Left lobe of liver (tissue), 2 donors: ENCODE measurements around the gene REXO5. TPM values are rescaled to one million over a fixed set of nuclear protein-coding genes. Genes with fewer than 3 reads are reported as not detected.

Experiments
- ATAC-seq: fragments of 200-7000 bp; cut with Tn5 transposase; one replicate; pipeline ENCODE4 v1.9.1; 2020; ENCODE audit warnings: mild to moderate bottlenecking, moderate library complexity
- DNase-seq: peaks from one replicate; pipeline ENCODE4 v3.0.0-alpha.2; 2020; ENCODE audit warnings: low spot score
- total RNA-seq: library from RNA; stranded (reverse); gene quantifications from one replicate; pipeline ENCODE4 v1.2.1, GENCODE V29; 2021
- donor health status: DM: no; HTN: no; CAD: no; lungs with moderate emphysema.
- donor health status: DM: no; HTN: yes; CAD: no.

REXO5 gene
- total RNA-seq, 1 donor from 2014 or later: 1.7 TPM

DNA sequence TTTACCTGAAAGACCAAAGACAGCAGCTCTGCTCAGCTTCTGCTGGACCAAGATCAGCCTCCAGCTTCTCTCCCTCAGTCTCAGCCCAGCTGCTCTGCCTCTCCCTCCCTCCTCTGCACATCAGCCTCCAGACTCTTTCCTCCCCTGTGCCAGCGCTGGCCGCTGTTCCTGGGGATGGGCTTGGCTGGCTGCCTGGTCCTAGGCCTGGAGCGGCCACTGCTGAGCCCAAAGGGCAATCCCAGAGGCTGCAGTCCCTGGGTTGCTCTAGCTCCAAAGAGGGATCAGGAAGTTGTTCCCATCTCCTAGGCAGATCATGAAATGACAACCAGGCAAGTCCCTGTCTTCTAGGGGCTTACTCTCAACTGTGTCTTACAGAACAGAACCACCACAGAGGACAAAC is 62.6 kb downstream of the REXO5 start:
- ATAC-seq: peak; percentile 95
- DNase-seq: peak; percentile 96

DNA sequence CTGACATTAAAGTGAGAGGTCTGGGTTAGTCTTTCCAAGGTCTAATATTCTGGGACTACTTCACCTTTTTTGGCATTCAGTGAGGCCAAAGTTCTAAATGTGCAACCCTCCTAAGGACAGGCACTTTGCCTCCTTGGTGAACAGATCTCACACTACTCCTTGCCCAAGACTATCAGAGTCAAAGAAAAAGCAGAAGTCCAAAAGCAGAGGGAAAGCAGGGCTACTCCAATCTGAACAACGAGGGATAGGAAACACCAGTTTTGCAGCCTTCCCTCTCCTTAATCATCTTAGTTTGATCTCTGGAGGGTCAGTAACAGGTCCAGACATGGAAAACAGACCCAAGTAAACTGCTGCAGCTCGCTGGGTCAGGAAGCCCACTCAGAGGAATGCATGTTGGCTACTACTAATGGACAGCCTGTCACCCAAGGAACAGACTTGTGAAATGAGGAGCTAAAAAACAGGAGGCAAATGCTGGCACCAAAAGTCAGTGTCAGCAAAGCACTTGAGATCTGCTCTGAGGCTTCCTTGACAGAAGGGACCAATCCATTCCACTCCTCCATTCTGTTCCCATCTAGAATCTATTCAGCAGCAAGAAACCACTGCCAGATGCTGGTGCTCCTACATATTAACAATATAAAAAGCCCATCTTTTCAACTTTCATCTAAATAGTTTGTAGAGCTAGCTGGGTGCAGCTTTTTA is 63.9 kb downstream of the REXO5 start:
- DNase-seq (no peak), ATAC-seq (no peak)

DNA sequence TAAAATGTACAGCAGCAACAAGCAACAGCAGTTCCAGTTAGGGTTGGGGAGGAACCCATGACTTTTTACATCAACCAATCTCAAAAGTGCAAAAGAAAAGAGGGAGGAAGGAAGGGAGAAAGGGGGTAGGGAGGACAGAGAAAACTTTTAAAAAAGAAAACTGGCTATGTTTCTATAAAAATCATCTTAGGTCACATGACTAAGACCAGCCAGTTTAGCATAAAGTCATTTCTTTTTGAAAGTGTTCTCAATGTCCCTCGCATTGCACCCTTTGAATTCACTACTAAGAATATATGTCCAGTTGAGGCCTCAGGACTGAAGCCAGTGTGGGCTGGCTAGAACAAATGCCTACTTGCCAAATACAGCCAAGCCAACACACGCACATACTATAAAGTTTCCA is 64.9 kb downstream of the REXO5 start:
- DNase-seq (no peak), ATAC-seq (no peak)

DNA sequence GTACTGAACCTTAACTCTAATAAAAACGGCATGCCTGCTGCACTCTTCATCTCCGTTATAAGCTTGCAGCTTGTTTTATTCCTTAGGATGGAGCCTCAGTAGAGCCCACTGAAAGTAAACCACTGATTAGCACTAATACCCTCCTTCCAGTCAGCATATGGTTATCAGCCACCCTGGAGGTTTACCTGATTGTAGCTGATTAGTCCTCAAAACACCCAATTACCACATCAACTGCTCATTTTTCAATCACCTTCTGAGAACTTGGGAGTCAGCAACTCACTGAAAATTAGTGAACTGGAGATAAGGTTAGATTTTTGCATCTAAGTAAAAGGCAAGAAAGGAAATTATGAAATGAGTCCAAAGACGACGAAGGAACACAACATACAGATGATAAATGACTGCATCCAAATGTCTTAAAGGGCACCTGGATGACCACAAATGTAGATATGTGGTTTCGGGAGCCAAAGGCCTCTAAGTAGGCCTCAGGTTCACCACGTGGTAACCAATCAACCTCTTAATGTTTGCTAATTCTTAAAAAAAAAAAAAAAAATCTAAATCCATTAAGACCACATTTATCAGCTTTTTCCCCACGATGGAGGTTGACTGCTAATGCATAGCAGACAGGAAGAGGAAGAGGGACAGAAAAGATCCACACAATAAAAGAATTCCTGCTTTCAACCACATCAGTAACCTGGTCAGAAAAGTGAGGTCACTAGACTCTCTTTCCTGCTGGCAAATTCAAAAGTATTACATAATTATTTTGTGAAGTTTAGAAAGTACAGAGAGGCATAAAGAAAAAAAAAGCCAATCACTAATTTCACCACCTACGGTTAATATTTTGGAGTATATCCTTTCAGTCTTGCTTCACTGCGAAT is 65.9 kb downstream of the REXO5 start:
- DNase-seq: no peak
- no peak for ATAC-seq

DNA sequence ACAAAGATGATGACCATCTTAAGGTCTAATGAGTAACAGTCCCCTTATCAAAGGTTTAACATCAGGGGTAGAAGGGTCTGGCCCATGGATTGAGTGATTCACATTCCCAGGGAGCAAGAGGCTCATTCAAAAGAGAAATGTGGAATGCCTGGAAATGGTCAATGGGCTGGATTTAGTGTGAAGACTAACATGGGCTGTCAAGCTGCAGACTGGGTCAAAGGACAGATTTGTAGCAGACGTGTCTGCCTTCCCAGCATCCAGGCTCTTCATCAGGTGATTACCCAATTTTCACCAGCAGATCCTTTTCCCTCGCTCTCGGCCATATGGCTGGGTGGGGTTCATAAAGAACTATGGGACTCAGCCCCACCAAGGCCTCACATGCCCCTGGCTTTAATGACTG is 67.0 kb downstream of the REXO5 start:
- DNase-seq: no peak
- ATAC-seq: peak; percentile 56

DNA sequence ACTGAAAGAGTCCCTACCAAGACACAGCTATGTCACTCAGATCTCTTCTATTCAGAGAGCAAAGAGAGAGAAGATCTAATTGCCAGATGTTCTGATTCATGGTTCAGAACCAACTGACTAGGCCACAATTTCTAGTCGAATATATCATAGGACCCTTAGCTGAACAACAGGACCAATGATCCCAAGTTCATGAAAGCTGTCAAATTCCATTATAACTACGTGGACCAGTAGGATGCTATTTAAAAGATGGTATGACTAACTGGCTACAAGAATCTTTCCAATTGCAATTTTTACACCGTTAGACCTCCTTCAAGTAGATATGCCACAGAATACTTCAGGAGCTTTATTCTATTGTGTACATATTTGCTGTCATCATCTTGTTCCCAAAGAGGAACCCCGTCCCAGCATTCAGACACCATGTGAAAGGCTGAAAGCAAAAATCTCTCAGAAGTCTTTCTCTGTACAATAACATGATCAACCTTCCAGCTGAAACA is 67.8 kb downstream of the REXO5 start:
- ATAC-seq (no peak), DNase-seq (no peak)

DNA sequence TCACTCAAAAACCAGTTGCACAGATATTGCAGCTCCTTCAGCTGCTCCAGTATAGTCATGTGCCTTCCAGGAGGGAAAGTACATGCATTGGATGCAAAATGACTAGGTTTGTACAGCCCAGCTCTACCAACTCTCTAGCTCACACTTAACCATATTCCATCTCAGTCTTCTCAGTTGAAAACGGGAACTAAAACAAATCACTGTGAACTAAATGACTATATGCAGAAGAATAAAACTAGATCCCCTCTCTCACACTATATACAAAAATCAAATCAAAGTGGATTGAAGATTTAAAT is 69.0 kb downstream of the REXO5 start:
- DNase-seq (no peak), ATAC-seq (no peak)

DNA sequence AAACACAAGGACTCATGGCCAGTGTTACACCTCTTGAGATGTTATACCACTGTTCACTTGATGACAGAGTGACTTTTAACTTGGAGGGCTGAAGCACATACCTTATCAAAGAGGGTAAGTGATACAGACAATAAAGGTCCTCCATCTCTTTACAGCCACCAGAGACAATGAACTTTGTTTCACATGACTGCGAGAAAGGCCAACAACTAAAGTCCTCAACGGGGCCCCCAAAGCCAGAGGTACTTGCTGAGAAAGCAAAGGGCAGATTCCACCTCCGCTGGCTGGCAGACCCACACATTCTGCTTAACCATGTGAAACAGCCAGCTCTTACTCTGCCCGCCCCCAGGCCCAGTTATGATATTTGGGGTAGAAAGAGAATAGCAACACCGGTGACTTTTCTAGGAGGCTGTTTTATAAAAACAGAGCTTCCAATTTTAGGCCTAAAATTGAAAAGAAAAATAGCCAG is 72.4 kb downstream of the REXO5 start:
- ATAC-seq: peak; percentile 76
- DNase-seq: peak; percentile 83

DNA sequence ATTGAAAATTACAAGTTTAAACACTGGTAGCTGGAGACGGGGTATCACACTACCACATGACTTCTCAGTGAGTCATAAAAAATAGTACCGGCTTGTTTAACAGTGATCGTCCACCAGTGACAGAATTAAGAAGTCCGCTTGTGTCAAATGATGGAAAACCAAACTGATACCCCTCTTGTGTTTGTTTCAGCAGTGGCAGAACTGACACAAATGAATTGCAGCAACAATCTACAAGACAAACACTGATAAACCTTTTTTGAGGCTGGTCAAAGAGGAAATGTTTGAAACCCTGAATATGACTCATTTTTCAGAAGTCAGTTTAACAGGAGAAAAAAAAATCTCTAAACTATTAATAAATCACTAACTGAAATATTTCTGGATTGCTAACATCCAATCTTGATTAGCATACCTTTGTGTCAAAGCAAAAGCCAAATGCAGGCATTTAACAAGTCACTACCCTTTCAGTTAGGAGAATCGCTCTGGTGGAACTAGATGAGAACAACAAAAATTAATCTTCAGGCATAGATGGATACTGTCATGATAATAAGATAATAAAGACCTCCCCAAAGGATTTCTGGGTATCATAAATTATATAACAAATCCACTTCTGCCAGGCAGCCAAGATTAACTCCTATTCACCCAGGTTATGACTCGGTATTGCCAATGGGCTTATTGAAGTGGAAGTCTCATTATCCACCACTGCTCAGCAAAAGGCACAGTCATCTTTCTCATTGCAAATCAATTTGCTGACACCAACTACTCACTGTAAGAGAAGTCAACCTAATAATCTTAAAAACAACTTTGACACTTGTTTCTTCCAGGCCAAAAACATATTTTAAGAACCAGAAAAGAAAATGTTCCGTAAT is 73.1 kb downstream of the REXO5 start:
- ATAC-seq: no peak
- DNase-seq: no peak

DNA sequence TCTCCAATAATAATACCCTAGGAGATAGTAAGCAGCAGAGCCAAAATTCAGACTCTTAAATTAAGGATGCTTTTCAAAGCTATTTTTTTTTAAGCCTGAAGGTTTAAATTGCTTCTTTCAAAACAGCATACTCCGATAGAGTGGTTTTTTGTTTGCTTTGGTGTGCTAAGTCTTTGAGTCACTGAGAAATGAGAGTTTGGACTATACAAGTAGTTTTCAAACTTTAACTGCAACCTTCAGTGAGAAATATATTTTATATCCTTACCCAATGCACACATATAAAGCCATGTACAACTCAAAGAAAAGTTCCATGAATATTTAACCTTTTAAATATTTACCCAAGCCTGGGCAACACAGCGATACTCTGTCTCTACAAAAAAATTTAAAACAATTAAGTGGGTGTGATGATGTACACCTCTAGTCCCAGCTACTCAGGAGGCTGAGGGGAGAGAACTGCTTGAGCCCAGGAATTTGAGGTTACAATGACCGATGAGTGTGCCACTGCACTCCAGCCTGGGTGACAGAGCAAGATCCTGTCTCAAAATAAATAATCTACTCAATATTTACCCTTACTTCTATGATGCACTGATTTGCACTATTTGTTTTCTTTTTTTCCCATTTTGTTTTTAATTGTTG is 74.7 kb downstream of the REXO5 start:
- peak; percentile 7 for ATAC-seq

DNA sequence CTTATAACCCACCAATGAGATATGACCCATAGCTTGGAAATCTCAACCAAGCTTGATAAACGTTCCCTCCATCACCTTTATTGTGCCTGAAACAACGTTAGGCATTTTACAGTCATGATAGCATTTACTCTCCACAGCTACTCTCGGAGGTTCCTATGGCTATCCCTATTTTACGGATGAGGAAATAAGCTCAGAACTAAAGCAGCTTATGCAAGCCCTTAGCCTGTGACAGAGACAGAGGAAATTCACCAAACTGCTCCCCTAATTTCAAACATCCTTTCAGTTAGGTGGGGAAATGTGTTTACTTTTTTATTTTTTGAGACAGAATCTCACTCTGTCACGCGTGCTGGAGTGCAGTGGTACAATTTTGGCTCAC is 75.2 kb downstream of the REXO5 start:
- DNase-seq (no peak), ATAC-seq (peak; percentile 9)

More for the DNA sequence above, 74.7 kb downstream of the REXO5 start:
- no peak for DNase-seq

DNA sequence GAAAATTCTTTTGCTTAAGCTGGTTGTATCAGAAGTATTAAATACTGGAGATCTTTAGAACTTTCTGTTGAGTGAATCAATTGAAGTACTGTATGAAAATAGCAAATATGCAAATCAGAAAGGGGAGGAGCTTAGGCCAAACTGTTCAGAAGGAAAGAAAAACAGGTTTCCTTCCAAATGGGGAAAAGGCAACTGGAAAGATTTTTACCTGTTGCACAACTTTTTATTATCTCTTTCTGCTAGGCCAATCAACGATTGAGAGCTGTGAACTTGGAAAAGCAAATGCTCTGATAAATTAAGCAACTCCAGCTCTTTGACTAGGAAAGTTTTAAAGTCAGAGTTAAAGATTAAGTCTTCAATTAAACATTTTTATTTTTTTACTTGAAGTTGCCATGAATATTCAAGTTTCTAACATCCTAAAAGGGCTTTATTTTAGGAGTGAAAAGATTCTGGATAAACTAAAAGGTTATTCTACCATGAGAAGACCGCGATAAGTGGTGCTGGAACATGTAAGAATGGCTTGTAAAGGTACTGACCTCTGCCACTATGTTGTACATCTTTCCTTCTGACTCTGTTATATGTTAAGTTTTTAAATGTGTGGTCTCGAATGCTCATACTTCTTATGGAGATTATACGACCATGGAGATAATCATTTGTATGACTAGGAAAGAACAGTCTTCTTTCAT is 77.4 kb downstream of the REXO5 start:
- ATAC-seq (peak; percentile 55), DNase-seq (no peak)

DNA sequence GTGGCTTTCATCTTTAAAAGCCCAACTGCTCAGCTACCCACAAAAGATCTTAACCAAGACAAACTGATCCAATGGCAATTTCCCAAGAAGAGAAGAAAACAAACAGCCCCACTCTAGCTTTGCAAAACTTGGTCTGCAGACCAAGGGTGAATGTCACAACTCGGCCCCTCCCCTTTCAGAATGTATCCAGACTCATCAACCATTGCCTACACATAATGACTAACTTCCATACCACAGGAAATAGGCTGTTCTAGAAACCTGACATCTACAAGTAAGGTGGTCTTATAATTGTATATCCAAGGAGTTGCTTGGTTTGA is 77.9 kb downstream of the REXO5 start:
- DNase-seq (peak; percentile 78), ATAC-seq (peak; percentile 69)

DNA sequence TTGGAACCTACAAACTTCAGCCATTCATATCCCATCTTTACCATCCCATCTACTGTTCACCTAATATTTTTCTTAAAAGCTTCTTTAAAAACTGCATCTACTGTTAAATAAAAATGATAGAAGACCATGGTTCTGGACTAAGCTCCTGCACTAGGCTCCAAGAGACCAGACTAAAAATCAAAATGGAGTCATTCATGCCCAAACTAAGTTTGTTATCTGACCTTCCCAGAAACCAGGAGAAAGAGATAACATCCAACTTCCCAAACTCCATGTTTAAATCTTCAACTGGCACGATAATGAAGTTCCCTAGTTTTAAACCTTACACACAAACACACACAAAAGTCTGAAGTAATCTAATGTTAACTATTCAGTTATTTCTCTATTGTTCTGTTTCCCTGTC is 80.0 kb downstream of the REXO5 start:
- DNase-seq: no peak

DNA sequence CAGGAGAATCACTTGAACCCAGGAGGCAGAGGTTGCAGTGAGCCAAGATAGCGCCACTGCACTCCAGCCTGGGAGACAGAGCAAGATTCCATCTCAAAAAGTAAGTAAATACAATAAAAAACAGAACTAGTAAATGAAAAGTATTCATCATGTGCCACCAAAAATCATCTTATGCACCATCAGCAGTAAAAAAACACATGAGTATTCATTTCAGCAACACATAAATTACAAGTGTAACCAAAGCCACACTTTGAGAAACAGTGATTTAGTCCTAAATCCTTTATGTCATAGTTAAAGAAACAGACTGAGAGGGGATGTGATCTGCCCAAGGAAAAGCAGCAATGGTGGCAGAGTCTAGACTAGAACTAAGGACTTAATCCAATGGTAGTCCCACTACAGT is 80.9 kb downstream of the REXO5 start:
- DNase-seq (no peak), ATAC-seq (no peak)

More for the DNA sequence above, 80.0 kb downstream of the REXO5 start:
- no peak for ATAC-seq

DNA sequence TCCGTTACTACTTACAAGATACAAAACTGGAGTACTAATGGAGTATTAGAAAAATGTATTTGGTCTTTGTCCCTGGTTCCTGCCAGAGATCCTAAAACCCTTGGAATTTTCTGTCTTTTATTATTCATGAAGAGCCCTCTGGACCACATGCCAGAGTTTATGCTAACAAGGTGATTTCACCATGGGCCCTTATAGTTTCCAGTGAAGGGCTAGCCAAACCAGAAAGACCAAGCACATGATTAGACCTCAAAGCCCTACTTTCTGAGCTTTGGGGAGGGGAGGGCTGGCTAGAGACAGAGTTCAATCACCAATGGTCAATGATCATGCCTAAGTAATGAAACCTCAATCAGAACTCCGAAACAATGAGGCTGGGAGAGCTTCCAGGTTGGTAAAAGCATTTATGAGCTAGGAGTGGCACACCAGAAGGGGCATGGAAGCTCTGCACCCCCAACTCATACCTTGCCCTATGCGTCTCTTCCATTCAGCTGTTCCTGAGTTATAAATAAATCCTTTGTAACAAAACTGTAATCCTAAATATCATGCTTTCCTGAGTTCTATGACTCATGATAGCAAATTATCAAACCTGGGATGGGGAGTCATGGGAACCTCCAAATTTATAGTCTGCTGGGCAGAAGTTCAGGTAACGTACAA is 83.4 kb downstream of the REXO5 start:
- DNase-seq: no peak

DNA sequence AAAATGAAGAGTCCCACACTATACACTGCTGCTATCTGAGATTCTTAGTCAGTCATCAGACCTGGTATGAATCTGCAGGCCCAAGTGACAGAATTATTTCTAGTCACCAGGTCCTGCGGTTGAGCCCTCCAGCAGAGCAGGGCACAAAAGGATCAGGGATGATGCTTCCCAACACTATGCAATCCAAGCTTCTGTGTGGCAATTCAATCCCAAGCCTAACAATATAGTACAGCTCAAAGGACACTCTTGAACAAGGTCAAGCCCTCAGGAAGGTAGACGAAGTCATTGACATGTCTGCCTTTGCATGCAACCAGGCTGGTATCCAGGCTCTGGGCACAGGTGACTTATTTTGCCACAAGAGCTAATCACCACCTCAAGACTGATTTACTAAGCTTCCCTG is 88.1 kb downstream of the REXO5 start:
- no peak for ATAC-seq

More for the DNA sequence above, 83.4 kb downstream of the REXO5 start:
- peak; percentile 64 for ATAC-seq

DNA sequence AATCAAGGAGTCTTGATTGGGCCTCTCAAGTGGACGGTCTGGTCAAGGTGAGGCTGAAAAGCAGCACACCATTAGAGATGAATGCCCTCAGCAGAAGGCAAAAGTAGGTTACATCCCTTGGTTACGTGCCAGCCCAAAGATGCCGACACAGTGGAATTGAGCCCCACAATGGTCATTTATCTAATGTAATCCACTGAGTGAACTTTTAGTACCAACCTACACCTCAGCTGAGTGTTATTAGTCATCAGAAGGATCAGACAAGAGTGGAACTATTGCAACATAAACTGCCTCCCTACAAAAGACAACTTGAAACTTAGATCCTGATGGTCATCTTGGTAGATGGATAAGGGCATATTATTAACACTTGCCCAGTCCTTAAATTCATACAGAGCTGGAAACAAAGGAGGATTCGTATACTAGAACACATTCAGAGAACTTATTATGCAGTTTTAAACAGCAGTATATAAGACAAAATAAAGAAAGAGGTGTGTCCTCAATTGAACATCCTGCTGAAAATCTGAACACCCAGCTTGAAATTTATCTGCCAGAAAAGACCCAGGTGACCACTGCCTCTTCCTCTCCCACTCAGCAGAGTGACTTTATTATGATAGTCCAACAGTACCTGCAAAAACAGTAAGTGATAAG is 91.0 kb downstream of the REXO5 start:
- DNase-seq (peak; percentile 51), ATAC-seq (no peak)

More for the DNA sequence above, 88.1 kb downstream of the REXO5 start:
- no peak for DNase-seq

DNA sequence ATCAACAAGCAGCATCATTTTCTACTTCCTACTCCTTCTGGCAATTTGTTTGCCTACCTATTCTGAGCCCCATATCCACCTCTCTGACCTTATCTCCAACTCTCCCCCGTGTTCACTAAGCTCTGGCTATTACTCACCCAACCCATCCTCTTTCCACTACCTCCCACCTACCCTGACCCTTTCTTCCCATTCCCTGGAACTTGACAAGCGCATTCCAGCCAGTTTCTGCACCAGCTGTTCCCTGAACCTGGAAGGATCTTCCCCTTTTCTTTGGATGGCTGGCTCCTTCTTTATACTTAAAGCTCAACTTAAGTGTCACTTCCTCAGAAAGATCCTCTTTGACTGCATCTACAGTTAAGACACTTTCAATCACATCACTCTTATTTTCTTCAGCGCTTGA is 91.6 kb downstream of the REXO5 start:
- DNase-seq: no peak
- ATAC-seq: no peak
